ENCODE results near the gene HIBCH.
"Not testable (repeated sequence)": the region's sequence is repeated elsewhere in the genome, so short reads cannot be mapped to it uniquely, and the experiment has no call there.

HIBCH gene

DNA sequence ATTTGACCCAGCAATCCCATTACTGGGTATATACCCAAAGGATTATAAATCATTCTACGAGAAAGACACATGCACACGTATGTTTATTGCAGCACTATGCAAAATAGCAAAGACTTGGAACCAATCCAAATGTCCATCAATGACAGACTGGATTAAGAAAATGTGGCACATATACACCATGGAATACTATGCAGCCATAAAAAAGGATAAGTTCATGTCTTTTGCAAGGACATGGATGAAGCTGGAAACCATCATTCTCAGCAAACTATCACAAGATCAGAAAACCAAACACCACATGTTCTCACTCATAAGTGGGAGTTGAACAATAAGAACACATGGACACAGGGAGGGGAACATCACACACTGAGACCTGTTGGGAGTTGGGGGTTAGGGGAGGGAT lies 96.9 kb downstream of the HIBCH start:
- DNase-seq, result not testable (repeated sequence)

DNA sequence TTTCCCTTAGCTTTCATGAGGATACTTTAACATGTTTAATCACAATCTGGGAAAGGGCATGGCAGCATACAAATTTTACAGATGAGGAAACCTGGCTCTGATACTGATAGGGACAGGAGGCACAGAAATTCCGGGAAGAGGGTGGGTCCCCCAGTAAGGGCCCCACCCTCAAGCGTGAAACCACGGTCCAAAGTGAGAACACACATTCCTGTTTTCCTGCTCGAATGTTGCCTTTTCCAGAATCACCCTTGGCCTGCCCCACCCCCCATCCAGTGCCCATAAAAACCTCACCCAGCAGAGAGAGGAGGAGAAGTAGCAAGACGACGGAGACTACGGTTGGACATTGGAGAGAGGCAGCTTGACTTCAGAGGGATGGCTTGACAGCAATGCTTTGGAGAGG lies 98.2 kb downstream of the HIBCH start:
- DNase-seq, result no peak

DNA sequence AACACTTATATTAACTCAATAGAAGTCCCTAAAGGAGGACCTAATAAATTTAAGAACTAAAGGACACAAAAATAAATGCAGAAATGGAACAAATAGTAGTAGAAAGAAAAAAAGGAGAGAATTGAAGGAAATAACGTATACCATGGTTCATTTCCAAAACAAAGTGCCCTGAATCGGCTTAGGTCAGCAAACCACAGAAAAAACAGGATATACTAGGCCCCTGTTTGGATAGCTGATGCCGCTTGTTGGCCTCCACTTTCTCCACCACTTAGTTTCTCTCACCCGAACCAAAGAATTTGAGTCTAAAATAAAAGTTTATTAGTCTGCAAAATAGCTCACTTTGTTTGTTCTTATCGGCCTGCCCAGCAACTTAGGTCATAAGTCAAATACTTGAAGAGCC lies 100.4 kb downstream of the HIBCH start:
- DNase-seq, result no peak

DNA sequence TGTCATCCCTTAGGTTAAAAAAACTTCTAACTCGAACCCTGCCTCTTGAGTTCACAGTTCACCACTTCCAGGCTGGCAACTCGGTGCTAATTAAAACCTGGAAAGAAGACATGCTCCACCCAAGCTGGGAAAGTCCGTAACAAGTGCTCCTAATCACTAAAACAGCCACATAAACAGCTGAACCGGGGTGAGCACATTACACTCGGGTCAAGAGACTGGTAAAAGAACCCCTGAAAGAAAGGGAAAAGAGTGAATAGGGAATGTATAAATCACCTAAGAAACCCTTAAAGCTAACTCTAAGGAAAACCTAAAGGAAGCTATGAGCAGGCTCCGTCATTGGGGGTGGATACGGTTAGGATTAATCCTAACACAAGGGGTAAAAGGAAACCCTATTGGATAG lies 102.0 kb downstream of the HIBCH start:
- DNase-seq, result no peak

DNA sequence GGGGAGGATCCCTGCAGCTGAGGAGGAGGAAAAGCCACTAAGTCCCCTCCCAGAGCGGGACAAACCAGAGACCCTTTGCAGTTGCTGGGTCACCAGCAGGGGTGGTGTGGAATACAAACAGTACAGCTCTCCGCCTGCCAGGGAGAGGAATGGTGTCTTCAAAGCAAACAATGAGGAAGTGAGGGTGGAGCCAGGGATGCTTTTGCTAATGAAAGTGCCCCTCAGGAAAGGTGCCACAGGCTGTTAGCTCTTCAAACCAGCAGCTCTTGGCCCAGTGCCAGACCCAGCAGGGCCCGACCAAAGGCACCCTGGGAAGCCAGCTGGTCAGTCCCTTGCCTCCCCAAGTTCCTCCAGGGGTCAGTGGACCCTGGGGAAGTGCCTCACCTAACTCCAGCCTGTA lies 102.8 kb downstream of the HIBCH start:
- DNase-seq, result no peak

DNA sequence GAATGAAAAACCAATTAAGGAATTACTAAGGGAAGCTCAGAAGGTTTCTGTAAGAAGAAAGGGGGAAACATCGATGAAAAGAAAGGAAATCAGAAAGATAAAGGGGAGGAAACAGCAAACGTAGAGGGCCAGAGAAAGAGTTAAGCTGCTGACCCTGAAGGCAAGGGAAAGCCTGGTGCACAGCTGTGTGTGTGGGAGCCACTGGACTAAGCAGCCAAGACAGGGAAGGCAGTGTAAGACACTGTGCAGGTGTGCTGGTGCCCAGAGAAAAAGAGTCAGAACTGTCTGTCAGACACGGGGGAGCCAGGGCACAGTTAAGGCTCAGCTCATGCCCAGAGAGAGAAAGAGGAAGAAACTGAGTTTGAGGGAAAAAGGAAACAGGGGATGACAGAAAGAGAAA lies 104.0 kb downstream of the HIBCH start:
- no peak for DNase-seq

DNA sequence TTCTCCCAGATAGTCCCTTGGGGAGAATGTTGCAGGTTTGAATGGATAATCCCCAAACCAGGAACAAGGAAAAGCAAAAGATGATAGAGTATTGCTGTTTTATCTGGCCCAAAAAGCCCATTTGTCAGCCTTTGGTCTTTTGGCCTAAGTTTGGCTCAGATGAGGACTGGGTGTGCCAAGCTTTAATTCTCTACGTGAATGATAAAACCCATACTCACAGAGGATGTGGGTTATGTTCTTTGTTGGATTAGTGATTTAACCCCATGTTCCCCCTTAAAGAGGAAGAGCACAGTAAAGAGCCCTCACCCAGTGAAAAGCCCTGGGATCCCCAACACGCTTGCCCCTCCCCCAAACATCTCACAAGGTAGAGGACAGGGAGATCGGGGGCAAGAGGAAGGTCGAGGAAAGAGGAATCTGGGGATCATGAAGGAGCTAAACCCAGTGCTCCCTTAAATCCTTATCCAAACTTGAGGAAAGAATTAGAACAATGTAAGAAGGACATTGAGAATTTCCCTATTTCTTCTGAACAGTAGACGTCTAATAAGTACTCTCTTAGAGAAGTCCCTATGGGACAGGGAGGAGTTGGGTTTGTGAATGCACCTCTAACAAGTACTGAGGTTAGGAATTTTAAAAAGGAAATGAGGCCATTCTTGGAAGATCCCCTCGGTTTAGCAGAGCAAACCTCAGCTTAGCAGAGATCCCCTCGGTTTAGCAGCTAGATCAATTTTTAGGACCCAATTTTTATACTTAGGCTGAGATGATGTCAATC lies 105.0 kb downstream of the HIBCH start:
- peak in 1 of 6 experiments; percentile 3 for DNase-seq

DNA sequence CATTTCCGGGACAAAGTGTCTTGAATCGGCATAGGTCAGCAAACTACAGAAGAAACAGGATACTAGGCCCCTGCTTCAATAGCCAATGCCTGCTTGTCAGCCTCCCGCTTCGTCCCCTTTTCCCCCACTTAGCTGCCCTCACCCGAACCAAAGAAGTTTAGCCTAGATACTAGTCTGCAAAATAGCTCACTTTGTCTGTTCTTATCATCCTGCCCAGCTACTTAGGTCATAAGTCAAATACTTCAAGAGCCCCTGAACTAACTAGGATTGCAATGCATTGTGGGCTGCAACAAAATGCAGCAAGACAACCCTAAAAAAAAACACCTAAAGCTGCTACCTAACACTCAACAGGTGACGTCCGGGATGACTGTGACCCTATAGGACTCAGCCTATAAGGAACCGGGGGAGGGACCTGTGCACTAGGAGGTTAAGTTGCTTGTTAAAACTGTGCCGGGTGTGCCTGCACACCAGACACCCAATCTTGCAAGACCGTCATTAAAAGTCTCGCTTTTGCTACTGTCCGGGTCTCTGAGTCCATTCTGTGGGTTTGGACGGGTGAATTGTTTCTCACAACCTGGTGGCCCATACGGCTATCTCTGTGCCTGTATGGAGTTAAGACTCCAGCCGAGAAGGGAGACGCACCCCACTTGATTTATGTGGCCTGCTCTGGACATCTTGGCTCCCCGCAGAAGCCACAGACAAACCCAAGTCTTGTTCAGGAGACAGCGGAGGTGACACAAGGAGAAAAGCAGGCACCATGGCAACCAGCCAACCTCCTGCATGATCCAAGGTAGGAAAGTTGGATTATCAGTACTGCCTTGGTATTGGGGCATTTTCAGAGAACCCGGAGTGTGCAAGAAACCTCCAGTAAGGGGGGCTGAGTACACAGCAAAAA lies 105.9 kb downstream of the HIBCH start:
- DNase-seq, result no peak

DNA sequence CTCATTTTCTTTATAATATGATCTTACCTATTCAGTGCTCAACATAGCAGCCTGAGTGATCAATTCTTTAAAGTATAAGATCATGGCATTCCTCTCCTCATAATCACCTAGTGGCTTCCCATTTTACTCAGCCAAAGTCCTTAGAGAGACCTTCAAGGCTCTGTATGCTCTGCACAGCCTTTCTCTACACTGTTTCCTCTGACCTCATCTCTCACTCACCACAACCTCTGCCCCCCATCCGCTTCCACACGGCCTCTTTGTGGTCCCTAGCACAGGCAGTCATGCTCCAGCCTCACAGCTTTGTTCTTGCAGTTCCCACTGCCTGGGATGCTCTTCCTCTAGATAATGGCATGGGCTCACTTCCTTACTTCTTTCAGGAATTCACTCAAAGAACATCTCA lies 109.2 kb downstream of the HIBCH start:
- no peak for DNase-seq

DNA sequence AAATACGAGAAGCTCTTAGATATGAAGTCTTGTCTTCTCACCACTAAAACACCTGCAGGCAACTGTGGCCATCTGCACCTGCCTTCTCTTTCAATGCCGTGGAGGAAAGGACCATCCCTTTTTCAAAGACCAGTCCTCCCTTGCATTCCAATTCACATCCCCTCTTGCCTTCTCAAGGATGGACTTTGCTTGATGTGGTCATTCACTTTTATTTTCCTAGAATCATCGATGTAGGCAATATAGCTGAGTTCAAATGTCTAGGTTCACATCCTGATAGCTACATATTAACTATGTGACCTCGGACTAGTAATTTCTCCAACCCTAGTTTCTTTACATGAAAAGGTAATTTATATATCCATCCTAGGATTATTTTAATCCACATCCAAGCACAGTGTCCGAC lies 110.1 kb downstream of the HIBCH start:
- DNase-seq, result no peak

DNA sequence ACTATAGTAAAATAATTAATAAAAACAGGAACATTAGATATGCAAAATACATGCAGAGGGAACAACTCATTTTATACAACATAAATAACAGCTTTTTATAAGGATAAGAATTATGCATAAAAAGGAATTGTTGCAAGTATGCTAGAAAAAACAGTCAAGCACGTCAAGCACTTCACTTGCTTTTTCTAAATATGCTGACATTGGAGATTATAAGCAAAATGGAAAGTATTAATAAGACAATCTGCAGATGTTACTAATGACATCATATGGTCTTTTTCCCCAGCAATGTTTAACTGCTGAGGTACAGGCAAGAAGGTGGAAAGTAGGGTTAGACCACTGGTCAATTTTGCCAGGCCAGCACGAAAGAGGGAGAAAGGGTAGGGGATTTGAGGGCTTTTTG lies 111.7 kb downstream of the HIBCH start:
- no peak for DNase-seq

DNA sequence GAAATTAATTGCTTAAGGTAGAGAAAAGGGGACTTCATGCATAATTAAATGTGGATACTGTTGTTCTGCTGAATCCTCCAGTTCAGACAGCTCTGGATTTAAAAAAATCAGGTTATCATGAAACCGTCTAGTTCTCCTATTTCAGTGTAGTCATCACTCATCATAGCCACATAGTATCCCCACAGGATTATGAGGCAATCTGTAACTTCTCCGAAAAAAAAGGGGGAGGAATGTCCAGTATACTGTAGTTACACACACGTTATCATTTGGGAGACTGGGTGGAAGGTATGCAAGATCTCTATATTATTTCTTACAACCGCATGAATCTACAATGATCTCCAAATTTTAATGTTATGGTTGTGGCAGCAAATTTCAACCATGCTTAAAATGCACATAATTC lies 114.0 kb downstream of the HIBCH start:
- DNase-seq, result no peak

DNA sequence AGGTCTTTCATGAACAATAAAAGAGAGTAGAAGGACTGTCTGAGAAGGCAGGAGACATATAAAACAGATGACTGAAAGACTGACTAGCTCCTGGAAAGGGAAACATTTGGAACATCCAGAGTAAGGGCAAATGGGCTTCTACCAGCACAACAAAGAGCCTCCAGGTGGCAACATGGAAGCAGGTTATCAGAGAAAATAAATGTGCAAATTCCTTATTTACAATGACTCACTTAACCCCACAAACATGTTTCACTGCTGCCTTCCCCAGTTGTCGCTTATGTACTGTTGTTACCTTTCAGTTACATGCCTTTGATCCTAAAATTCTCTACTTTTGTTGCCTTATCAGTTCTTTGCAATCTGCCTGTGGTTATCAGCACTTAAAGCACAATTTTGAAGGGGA lies 117.0 kb downstream of the HIBCH start:
- DNase-seq, result no peak

DNA sequence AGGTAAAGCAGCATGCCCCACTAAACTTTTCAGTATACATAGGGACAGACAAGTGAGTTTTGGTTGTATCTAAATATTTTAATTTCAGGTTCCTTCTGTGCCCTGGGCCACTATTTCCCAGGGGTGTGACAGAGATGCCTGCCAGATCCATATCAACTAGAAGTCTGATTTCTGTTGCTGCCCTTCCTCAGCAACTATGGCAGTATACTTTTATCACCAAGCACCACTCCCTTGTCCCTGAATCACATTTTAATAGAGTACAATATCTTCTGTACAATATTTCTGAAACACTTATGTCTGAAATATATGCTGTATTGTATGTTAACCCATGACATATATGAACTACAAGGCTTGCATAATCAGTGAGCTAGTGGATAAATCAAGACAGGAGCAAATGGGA lies 117.6 kb downstream of the HIBCH start:
- no peak for DNase-seq

DNA sequence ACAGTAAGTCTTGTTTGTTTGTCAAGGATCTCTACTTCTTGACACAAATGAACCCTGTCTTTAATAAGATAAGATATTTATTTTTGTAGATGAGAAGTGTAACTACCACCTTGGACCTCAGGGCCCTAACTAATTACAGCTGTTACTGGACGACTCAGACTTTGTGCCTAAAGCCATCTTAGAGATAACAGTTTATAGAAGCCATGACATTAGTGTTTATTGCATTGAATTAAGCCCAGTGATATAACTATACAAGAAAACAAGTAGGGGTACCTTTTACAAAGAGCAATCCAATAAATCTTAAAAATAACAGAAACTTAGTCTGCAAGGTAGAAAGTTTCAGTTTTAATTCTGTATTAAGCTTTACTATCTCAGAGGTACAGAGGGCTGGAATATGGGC lies 119.0 kb downstream of the HIBCH start:
- no peak for DNase-seq

DNA sequence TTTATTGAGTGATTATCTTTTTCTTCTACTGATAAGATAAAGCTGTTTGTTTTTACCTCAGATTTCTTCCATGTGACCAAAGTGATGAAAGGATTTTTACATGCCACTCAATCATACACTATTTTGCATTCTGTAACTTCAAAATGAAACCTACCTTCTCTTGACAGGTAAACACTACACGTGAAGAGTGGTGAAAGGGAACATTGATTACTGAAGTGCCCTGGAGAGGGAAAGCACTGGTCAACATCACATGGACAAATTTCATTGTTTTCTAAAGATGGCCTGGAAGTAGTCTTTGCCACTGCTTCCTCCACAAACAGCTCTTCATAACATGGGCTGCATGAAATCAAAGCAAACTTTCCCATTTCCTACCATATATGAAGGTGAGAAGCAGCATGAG lies 120.1 kb downstream of the HIBCH start:
- DNase-seq, result no peak

DNA sequence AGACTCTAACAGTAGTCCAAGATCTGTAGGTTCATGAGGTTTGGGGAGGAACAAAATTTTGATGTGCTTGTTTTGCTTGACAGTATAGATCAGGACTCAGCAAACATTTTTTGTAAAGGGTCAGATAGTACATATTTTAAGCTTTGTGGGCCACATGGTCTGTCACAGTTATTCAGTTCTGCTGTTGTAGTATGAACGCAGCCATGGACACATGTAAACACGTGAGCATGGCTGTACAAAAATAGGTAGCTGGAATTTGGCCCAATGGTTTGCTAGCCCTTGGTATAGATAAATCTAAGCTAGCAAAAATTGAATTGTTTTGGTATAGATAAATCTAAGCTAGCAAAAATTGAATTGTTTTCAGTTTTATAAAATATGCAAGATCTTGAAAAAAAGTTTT lies 120.5 kb downstream of the HIBCH start:
- no peak for DNase-seq

DNA sequence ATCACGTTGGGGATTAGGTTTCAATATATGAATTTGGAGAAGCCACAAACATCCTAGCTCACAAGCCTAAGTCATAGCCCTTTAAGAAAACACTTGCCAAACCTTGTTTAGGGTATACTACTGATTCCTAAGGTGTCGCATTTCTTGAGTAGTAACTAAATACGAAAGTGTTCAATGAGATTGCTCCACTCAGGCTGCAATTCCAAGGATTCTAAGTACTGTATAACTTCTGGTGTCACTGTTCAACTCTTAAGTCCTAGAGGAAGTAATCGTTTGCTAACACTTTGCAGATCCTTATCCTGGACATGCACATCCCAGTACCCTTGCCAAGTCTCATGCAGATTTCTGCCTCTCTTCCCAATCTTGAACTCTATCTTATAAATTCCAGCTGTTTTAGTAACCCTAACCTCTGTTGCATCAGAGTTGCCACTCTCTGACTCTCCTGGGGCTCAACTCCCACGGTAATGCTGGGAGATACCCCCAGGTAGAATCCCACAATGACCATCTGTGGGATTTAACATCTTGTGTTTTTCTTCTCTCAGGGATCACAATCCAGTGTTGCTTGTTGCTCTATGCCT lies 122.4 kb downstream of the HIBCH start:
- no peak for DNase-seq

DNA sequence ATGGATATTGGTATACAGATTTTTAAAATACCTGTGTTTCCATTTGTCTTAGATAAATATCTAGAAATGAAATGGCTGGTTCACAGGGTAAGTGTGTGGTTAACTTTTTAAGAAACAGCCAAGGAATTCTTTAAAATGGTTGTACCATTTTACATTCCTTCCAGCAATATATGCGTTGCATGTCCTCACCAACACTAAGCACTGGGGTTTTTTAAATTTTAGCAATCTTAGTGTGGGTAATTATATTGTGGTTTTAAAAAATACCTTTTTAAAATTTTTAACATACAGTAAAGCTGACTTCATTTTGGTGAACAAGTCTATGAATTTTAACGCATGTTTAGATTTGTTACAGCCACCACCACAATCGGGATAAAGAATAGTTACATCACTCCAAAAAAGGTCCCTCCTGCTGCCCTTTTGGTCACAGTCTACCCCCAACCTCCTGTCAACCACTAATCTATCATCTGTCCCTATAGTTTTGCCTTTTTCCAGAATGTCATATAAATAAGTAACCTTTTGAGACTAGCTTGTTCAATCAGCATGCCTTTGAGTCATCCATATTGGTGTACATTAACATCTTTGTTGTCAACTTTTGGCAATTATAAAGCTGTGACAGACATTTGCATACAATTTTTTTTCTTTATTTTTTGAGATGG lies 129.0 kb downstream of the HIBCH start:
- no peak for DNase-seq

DNA sequence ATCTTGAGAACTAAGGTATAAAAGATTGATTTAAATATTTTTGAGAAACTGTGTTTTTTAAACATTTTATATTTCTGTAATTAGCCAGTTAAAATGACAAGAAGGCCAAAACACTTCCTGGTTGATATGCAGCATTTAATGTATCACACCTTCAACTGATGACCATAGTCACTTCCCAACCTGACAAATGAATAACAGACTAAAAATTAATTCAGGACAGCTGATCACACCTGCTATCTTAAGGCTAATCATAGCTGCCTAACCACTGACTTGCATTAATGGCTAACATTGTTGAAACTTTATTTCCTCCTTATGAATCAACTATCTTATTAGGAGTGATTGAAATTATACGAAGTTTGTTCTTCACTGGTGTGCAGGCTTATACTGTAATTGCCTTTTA lies 131.3 kb downstream of the HIBCH start:
- DNase-seq, result no peak

DNA sequence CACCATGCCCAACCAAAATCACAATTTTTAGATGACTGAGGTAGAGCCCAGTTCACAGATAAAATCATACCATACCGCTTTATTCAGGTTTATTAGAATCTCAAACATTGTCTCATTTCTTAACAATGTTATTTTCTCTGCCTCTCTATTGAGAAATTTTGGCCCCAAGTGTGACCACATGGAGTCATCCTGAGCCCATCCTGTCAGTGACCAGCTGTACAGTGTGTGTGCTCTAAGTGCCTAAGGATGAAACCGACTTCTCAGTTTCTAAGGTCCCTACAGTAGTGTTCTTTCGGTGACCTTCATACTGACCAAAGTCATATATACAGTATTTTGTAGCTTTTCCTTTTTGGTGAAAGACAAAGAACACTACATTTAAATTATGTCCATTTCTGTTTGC lies 133.4 kb downstream of the HIBCH start:
- no peak for DNase-seq

DNA sequence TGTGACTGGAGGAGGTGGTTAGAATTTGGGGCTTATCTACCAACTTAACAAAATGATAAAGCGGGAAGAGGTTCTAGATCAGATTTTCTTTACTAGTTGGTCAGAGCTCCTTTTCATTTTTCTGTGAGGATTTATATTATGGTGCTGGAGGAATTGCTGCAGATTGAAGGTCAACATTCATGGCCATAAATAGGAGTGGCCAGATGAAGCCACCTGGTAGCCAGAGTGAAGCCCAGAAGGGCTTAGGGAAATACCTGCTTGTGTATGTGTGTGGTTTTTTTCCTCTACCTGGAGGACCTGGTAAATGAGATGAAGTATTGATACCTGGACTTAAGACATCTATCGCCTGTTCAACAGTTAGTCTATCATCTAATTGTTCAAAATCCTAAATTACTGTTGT lies 134.2 kb downstream of the HIBCH start:
- DNase-seq, result no peak

DNA sequence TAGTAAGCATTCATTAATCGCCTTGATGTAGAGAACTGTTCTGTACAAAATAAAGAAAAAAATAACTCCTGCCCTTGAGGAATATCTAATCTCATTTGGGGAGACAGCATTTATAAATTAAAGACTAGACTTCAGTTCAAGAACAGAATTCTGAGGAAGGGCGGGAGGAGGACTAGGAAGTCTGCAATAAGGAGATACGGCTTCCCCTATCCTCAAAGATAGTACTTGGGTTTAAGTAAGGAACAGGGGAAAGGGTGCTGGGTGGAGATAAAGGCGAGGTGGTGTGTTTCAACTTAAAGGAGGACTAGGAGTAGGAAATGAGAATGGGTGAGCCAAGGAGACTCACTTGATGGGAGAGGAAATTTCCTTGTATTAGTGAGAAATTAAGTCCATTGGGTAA lies 135.2 kb downstream of the HIBCH start:
- no peak for DNase-seq

DNA sequence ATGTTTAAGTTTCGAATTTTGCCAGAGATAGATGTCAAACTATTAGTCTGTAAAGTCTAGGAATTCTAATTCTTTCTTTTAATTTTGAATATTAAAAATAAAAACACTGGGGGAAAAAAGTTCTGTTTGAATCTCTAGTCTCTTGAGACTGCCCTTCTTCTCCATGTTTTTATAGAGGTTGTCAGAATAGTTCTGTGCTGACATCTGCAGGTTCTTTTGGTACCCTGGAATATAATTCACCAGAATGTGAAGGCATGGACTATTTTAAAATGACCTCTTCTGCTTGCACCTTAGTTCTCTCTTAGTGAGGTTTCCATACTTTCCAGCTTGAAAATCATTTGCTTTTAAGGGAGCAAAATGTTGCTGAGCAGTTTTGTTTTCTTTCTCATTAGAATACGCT lies 136.1 kb downstream of the HIBCH start:
- no peak for DNase-seq
